OCI-LY3 (cell line): ENCODE data around the gene SLX4.

Experiments used
- H2AFZ ChIP-seq: fragments of 200-600, 300-600 bp; shearing (Covaris generic); 2 replicates; pipeline ENCODE4 v1.6.0; 2014; ENCODE audit warnings: antibody characterized with exemption, low read depth, low read length
- H3K27ac ChIP-seq: fragments of 200-600, 300-600 bp; sonication (generic); 2 replicates; pipeline ENCODE4 v1.5.1; 2014; ENCODE audit warnings: mild to moderate bottlenecking, low read length, moderate library complexity, mixed read lengths
- H3K27me3 ChIP-seq: fragments of 200-600, 300-600 bp; sonication (generic); 2 replicates; pipeline ENCODE4 v1.6.1; 2014; ENCODE audit warnings: low read depth, low read length, mixed read lengths
- H3K36me3 ChIP-seq: fragments of 200-600, 300-600 bp; sonication (generic); replicated peaks from 2 replicates; pipeline ENCODE3; 2014; ENCODE audit warnings: low read depth, low read length, mixed read lengths
- H3K4me1 ChIP-seq: fragments of 300-600, 200-600 bp; sonication (generic); 2 replicates; pipeline ENCODE4 v1.6.1; 2014; ENCODE audit warnings: low read length, mixed read lengths
- H3K4me2 ChIP-seq: fragments of 200-600, 300-600 bp; sonication (generic); 2 replicates; pipeline ENCODE4 v1.6.1; 2014; ENCODE audit warnings: low read length, mixed read lengths
- H3K4me3 ChIP-seq: fragments of 300-600, 200-600 bp; sonication (generic); 2 replicates; pipeline ENCODE4 v1.5.1; 2014; ENCODE audit warnings: antibody characterized with exemption, mild to moderate bottlenecking, low read length, moderate library complexity
- H3K79me2 ChIP-seq: fragments of 300-600, 200-600 bp; shearing (Covaris generic); 2 replicates; pipeline ENCODE4 v1.6.1; 2014; ENCODE audit warnings: mild to moderate bottlenecking, low read length, mixed read lengths
- H3K9ac ChIP-seq: fragments of 300-600, 200-600 bp; shearing (Covaris generic); 2 replicates; pipeline ENCODE4 v1.6.0; 2014; ENCODE audit warnings: mild to moderate bottlenecking, low read length, moderate library complexity
- H3K9me3 ChIP-seq: fragments of 200-600, 300-600 bp; shearing (Covaris generic); 2 replicates; pipeline ENCODE4 v1.6.1; 2014; ENCODE audit warnings: low read length, mixed read lengths; ENCODE audit not compliant: insufficient read depth
- H4K20me1 ChIP-seq: fragments of 200-600, 300-600 bp; sonication (generic); 2 replicates; pipeline ENCODE4 v1.6.1; 2016; ENCODE audit warnings: low read length, mixed read lengths; ENCODE audit not compliant: insufficient read depth
- CTCF ChIP-seq: fragments of 200-600, 300-600 bp; sonication (generic); IDR thresholded peaks from 2 replicates; pipeline ENCODE4 v1.5.1; 2014; ENCODE audit warnings: antibody characterized with exemption, low read length, low read depth
- EZH2phosphoT487 ChIP-seq: fragments of 200-600 bp; shearing (Covaris generic); IDR thresholded peaks from 2 replicates; pipeline ENCODE4 v1.6.1; 2018; ENCODE audit warnings: antibody characterized with exemption, mixed run types, low read depth

Gene SLX4

GRCh38 chr16:3579776-3580175 lies 31.6 kb downstream of the SLX4 start:
- Histone ChIP-seq H2AFZ (no peak overlapping the region), H3K9ac (no peak overlapping the region), H3K27me3 (no peaks in the 10 kb centered on the region), H3K4me2 (no peak overlapping the region), H4K20me1 (no peaks in the 10 kb centered on the region), H3K36me3 (peaks cover 2% of the 10 kb centered on the region), H3K4me3 (no peak overlapping the region), H3K27ac (no peak overlapping the region), H3K4me1 (peaks cover 9% of the 10 kb centered on the region; the same call in 1 of the 2 replicates), H3K9me3 (no peaks in the 10 kb centered on the region), H3K79me2 (no peaks in the 10 kb centered on the region)
- TF ChIP-seq CTCF (no peak), EZH2phosphoT487 (no peak)

- Histone ChIP-seq H3K9ac (no peak overlapping the region), H2AFZ (no peak overlapping the region), H3K27ac (no peak overlapping the region), H3K4me2 (peak overlapping the region; percentile 44; the same call in 1 of the 2 replicates), H3K4me3 (peak overlapping the region; percentile 33; the same call in 1 of the 2 replicates), H3K9me3 (no peaks in the 10 kb centered on the region), H3K4me1 (peaks cover 9% of the 10 kb centered on the region; the same call in 1 of the 2 replicates), H3K27me3 (no peaks in the 10 kb centered on the region), H3K36me3 (no peaks in the 10 kb centered on the region), H3K79me2 (no peaks in the 10 kb centered on the region), H4K20me1 (no peaks in the 10 kb centered on the region)
- TF ChIP-seq CTCF (no peak), EZH2phosphoT487 (no peak)
These were observed 32.5 kb downstream of the SLX4 start for GRCh38 chr16:3578610-3579551.

GRCh38 chr16:3578121-3578520 lies 33.3 kb downstream of the SLX4 start:
- TF ChIP-seq EZH2phosphoT487, result no peak
- TF ChIP-seq CTCF, result no peak
- Histone ChIP-seq H2AFZ (no peak overlapping the region), H4K20me1 (no peaks in the 10 kb centered on the region), H3K27ac (no peak overlapping the region), H3K4me1 (peaks cover 9% of the 10 kb centered on the region; the same call in 1 of the 2 replicates), H3K36me3 (no peaks in the 10 kb centered on the region), H3K27me3 (no peaks in the 10 kb centered on the region), H3K9me3 (no peaks in the 10 kb centered on the region), H3K4me3 (no peak overlapping the region), H3K9ac (no peak overlapping the region), H3K79me2 (no peaks in the 10 kb centered on the region), H3K4me2 (no peak overlapping the region)

GRCh38 chr16:3577302-3577752 lies 34.1 kb downstream of the SLX4 start, which contains the start of gene NLRC3:
NLRC3 (minus strand) TSS chr16:3577403; CDS start chr16:3565036, 12,367 bp downstream.
- TF ChIP-seq EZH2phosphoT487 (no peak), CTCF (no peak)
- no peak within 1 kb of the TSS for H3K4me2 ChIP-seq

More at GRCh38 chr16:3577302-3577752, 34.1 kb downstream of the SLX4 start, which contains the start of gene NLRC3:
- Histone ChIP-seq H3K4me1 (peaks cover 9% of the 10 kb centered on the region; the same call in 1 of the 2 replicates), H3K27ac (no peak within 1 kb of the TSS), H3K9ac (no peak within 1 kb of the TSS), H3K79me2 (no peaks in the 10 kb centered on the region), H4K20me1 (no peaks in the 10 kb centered on the region), H2AFZ (no peak within 1 kb of the TSS), H3K36me3 (no peaks in the 10 kb centered on the region), H3K27me3 (no peaks in the 10 kb centered on the region), H3K9me3 (no peaks in the 10 kb centered on the region), H3K4me3 (no peak within 1 kb of the TSS)
